Measurements from ENCODE around the gene DDX31.

Gene DDX31

DNA sequence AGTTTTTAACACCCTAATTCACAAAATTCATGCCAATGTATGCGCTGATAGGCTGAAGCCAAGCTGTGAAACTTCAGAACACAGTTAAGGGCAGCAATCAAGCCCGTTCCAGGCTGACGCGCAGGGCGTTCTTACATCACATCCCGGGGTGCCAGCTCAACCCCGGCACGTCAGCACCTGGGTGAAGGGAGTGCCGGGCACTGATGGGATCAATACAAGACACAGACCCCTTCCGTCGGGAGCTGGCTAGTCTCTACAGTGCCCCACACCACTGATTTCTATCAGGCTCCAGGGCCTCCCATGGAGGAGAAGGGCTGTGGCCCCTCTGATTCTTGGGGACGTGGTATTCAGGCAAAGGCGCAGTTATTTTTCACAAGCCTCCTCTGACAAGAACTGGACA, 75.4 kb downstream of the DDX31 start:
- no peak for DNase-seq (ENCODE audit: low read depth)

DNA sequence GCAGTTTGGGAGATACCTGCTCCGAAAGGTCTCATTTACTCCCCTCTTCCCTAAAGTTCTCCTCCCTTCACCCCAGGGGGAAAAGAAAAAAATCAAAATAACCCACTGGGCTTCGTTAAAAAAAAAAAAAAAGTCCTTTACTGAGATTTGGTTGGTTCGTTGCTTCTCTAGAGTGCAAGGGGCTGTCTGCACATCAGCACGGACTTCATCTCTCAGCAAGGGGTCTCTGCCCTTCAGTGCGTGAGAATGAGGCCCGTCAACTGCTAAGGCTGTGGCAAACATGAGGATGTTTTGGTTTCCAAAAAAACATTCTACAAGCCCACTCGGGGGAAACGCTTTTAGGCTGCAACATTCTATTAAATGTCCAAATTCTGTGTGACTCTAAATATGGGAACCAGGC, 77.3 kb downstream of the DDX31 start:
- no peak for DNase-seq (ENCODE audit: low read depth)

DNA sequence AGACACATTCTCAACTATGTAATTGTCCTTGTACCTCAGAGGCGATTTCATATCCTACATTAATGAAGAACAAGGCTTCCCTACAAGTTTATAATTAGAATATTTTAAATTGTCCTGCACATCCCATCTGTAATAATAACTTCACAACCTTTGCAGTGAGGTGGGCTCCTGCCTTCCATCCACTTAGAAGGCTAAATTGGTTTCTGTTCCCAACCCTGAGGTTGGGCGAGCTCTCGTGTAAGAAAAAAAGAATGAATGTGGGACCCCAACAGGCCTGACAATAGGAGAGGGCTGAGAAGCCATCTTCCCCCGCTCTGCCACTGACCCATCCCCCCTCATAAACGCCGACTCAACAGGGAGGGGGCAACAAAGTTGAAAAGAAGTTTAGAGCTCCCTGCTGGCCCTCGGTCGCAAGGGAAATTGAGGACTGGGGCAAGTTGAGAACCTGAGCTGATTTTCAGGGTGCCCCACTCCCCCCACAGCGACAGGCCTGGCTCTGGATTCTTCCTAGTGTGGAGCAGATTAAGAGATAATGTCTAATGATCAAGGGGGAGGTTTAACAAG, 78.0 kb downstream of the DDX31 start:
- no peak for DNase-seq (ENCODE audit: low read depth)

DNA sequence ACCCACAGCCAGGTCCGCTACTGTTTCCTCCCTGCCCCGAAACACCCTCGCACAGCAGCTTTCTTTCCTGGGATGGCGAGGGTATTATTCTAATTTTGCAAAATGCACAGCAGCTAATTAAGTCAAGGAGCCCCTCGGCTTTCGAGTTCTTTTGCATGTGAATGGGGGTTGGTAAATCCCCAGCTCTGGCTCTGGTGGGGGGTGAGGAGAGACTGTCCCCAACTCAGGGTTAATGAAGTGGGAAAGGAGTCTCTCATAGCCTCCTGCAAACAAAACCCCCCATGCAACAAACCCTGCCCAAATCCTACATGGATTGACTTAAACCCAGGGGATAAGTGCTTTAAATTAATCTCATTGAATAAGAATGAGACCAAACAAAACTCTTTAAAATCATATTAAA, 78.5 kb downstream of the DDX31 start:
- DNase-seq (ENCODE audit: low read depth): no peak

DNA sequence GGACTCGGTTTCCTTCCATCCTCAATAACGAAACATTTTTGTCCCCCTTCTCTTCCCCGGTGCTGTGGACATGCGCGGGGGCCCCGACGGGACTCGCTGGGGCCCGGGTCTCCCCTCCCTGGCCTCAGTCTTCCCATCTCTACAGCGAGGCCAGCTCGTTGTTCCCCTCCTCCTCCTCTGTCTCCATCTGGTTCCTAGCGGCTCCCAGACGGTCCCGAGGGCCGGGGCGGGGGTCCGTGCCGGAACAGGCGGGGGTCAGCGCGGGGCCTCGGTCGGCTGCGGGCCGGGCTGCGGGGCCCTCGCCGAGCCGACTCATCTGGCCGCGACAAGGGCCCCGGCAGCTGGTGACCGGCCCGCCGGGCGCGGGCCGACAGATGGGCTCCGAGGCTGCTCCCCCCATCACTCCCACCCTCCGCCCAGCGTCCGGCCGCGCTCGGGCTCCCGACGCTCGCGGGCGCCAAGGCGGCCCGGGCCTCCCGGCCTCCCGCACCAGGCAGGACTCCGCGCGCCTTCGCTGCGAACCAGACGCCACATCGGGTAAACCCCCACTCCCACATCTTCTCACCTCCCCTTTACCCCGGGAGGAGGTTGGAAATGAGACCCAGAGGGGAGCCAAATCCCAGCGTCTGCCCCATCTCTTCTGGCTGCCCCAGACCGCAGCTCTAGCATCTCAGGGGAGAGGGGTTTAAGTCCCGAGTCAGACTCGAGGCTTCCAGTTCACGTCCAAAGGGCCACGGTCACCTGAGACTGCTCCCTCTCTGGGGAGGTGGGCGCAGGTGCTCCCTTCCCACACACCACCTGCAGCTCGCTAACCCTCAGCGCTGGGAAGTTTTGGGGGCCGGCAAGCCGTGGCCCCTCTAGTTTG, 79.2 kb downstream of the DDX31 start:
- no peak for DNase-seq (ENCODE audit: low read depth)

DNA sequence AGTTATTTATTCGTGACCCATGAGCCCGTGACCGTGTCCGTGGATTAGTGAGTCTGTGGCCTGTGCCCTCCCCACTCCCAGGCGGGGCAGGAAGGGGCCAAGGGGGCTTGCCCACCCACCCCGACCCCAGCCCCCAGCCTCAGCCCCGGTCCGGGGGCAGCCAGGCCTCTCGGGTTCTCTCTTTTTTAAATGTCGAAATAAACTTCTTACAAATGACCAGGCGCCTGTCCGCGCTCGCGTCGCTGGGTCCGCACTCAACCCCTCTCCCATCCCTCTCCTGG, 79.8 kb downstream of the DDX31 start:
- no peak for DNase-seq (ENCODE audit: low read depth)

DNA sequence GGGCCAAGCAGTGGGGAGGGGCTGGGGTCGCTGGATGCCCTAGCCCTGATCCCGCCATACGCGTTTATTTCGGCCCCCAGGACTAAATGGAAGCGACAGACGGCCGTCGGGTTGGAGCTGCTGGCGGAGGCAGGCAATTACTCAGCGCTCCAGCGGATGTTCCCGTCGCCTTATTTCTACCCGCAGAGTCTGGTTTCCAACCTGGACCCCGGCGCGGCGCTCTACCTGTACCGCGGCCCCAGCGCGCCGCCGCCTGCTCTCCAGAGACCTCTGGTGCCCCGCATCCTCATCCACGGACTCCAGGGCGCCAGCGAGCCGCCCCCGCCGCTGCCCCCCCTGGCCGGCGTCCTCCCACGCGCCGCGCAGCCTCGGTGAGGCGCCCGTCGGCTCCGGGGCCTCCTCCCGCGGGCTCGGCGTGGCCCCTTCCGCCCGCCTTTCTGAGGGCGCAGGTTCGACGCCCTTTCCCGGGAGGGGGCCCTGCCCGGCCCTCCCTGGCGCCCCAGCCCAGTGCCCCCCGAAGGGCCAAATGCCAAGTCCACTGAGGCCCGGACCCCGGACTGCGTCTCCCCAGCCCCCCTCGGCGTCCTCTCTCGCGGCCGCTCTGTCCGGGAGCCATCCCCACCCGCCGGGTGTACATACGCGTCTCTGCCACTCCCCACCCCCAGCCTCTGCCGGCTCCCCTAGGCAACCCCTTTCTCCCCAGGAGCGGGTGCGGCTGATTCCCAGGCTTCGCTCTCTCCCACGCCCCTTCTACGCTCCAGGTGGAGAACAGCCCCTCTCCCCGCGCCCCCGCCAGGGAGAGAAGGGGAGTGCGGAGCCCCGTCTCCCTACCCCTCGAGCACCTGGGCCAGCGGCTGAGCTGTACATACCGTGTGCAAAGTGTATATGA, 80.4 kb downstream of the DDX31 start:
- no peak for DNase-seq (ENCODE audit: low read depth)

DNA sequence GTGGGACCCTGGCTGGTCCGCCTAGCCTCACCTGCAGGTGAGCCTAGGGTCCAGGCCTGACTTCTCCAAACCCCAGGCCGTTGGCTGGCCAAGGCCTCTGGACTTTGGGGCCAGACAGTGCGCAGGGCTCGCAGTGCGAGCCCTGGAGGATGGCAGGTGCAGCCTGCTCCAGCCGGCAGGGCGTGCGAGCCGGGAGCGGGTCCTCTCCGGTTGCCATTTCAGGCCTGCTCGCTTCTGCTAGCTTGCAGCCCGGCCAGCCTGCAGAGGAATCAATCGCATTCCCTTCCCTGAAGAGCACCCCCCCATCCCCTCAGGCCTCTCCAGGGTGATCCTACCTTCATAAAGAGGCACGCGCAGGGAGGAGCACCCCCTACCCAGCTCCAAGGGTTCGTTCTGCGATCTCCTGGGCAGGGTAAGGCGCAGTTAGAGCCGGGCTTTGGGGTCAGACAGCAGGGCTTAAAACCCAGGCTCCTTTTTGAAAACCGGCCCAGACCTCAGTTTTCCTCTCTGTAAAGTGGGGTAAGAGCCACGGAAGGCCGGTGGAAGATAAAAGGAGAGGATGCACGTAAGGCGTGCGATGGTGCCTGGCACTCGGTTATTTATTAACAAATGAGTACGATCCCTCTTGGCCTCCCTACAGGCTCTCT, 81.2 kb downstream of the DDX31 start:
- DNase-seq (ENCODE audit: low read depth): no peak

DNA sequence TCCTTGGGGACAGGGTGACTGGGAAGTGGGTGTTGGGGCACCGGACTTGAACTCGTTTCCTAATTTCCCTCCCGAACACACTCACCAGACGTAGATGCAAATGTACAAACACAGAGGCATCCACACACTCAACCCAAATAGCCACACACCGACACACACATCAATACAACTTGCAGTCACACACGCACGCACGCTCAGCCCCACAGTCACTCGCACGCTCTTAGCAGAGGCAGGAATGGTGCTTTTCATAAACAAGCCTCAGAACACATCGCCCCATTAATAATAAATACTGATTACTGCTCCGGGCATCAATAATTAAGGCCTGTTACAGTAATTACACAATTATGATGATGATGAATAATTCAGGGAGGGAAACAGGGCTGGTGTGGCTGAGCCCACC, 81.7 kb downstream of the DDX31 start:
- DNase-seq (ENCODE audit: low read depth): no peak

DNA sequence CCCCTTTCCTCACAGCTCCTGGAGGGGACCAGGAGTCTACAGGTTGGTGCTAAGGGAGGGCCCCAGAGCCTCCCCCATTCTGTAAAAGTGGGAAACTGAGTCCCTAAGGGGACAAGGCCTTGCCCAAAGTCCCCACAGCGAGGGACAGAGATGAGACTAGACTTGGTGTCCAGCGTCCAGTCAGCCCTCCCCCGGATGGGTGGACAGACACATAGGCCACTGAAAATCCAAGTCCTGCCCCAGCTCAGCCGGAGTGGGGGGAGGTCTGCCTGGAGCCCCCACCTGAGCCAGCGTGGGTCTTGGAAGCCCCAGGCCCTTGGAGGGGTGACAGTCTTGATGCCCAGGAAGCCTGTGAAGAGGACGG, 82.2 kb downstream of the DDX31 start:
- no peak for DNase-seq (ENCODE audit: low read depth)

DNA sequence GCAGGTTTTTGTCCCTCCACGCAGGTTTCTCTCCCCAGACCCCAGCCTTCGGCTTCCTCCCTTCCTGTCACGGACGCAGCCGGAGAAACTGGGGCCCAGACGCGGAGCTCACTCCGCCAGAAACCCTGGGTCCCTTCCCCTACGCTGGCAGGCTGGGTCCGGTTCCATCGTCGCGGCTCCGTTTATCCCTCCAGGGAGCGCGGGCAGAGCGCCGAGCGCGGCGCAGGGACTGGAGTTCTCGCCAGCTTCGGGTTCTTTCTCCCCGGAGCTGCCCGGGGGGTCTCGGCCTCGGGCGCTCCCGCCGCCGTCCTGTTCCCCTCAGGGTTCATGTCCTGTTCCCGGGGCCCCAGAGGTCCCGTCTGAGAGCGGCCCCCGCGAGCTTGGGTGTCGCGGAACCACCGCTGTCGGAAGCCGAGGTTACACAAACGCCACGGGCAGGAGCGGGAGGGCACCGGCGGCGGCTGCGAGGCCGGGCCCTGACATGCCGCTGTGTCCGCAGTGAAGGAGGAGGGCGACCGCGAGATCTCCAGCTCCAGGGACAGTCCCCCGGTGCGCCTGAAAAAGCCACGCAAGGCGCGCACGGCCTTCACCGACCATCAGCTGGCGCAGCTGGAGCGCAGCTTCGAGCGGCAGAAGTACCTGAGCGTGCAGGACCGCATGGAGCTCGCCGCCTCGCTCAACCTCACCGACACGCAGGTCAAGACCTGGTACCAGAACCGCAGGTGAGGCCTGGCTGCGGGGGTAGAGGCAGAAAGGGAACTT, 82.8 kb downstream of the DDX31 start:
- no peak for DNase-seq (ENCODE audit: low read depth)

DNA sequence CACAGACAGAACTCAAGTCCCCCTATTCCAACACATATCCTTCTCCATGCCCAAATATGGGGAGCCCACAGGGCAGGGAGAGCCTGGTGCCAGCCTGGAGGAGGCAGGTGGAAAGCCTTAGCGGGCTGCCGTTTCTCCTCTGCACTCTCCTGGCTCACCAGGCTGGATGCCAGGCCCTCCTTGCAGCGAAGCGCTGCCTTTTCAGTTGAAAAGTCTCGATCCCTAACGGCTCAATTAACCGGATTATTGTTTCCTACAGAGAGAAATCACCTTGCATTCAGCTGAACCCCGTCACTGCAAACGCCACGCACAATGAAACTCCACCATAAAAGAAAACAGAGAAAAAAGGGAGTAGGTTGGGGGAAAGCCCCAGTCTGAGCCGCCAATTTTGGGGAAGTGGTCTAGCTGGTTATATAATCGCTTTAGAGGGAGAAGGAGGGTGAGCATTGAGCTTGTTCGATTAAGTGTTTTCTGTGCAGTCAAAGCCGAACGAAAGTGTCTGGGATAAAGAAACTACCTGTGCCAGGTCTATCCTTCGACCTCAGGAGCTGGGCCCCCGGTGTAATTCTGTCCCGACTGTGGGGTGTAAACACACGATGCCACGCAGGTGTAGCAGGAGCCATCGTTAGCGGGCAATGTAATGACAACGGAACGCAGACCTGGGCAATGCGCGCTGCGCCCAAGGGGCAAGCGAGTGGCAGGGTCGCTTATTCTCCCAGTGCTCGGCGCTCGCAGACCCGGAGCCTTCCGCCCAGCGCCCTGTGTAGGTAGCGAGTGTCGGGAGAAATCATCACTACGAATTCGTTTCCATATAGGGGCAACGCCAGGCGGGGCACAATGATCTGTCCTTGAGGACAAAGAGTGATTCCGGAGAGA, 83.6 kb downstream of the DDX31 start:
- DNase-seq (ENCODE audit: low read depth): no peak

DNA sequence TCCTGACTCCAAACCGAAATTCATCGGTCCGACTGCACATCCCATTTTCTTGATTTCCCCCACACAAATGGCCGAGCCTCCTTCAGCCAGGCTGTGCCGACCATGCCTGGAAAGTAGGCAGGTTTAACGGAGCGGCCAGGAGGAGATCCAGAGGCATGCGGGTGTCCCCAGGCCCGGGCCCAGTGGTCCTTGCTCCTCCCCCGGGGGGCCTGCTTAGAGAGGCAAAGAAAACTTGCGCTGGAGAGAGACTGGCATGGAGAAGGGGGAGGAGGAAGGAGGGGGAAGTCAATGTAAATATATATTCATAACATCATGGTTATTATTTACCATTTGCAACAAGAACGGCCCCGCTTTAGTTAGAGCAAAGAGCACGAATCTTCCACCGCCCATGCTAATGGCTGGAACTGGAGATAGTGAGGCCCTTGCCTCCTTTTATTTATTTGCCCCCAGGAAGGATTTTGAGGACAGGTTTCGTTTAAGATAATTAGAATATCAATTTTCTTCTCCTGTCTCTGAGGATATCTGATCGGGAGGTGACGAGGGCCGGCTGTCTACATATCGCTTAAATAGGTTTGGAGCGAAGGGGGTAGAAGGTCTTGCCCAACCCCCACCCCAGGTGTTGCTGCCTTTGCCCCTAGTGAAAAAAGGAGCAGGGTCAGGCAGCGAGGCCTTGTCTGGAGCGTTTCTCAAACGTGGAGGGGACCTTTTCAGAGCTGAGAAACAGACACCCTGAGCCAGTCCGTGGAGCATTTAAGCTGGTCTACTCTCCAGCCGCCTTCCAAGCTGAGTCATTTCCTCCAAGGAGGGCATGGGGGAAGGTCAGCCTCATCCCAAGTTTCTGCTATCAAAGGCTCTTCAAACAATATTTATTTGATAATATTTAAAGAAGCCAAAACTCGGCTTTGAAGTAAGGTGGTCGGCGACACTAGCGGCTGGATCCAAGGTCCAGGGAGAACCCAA, 84.9 kb downstream of the DDX31 start:
- DNase-seq (ENCODE audit: low read depth): no peak

DNA sequence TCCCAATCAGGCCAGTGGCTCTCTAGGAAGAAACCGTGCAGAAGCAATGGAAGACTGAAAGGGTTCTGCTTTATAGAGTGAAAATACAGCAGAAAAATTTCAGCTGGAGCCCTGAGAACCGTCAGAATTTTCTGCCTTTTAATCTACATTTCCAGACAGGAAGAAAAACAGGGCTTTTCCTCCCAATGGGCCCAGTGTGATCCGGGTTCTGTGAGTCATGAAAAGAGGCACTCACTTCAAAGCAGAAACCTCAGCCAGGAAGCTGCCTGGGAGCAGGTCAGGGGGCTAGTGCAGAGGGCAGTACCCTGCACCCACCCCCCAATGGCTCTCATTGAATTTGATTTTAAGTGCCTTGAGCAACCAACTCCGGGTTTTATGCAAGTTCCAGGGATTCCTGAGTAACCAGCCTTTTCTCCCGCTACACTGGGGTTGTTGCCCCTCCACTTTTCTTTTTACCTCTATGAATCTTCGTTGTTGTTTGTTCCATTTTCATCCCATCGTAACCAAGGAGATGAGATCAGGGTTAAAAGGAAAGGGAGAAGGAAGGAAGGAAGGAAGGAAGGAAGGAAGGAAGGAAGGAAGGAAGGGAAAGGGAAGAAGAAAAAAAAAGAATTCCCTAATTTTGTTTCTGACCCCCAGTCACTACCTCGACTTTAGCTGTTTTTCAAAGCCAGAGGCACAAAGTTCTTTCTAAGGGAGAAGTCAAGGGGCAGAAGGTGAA, 86.0 kb downstream of the DDX31 start:
- DNase-seq (ENCODE audit: low read depth): no peak

DNA sequence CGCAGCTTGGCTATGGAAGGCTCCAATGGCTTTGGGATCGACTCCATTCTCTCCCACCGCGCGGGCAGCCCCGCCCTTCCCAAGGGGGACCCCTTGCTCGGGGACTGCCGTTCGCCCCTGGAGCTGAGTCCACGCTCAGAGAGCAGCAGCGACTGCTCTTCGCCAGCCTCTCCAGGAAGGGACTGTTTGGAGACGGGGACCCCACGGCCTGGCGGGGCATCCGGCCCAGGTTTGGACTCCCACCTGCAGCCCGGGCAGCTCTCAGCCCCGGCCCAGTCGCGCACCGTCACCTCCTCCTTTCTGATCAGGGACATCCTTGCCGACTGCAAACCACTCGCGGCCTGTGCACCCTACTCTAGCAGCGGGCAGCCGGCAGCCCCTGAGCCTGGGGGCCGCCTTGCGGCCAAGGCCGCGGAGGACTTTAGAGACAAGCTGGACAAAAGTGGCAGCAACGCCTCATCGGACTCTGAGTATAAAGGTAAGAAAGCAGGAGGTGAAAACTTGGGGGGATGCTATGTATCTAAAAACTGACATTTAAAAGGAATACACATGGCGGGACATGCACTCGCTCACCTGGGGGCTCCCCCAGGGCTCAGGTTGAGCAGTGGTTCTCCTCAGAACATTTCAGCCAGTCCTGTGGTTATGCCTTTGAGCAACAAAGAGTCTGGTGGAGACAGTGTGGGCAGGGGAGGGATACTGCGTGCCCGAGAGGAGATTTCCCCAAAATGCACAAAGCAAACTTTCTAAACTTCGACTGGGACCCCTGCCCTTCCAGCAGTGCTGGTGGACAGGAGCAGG, 86.8 kb downstream of the DDX31 start:
- DNase-seq (ENCODE audit: low read depth): no peak

DNA sequence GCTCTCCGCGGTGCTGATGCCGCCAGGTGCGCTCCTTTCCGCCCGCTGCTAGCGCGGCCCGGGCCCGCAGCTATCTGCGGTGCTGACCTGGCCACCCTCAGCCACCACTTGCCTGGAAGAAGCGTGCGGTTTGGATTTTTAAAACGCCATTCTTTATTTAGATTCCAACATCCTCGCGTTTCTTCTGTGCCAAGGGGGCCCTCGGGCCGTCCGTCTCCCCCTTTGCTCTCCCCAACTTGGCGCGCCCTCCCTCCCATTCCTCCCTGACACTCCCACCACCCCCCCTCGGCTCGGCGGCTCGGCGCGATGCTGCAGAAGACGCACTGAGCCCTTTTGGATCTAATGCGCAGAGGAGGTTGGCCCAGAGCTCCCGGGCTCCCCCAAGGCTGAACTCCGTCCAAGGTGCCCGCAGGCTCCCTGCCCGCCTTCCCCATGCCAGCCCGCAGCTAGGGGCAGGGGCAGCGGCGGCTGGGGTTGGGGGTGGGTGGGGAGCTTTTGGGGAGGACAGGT, 87.5 kb downstream of the DDX31 start, which contains the start of gene BARHL1:
TSS of gene BARHL1 (plus strand) at position 331 of the 510 bp plus-strand sequence. CDS start 192 bp downstream, outside the sequence.
- DNase-seq (ENCODE audit: low read depth): no peak

DNA sequence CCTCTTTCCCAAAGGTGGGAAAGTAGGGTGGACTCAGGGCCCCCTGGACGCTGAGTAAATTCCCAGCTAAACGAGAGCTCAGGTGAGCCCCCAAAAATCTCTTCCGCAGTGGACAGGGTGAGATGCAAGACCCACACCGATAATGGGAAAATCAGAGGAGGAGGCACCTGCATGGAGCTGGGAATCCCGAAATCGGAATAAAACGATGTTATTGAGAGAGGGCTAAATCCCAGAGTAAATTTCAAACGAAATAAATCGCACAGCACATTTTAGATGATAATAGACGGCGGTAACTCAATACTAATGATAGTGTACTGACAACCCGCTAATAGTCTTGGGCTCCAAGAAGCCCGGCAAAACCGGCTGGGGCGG, 90.4 kb downstream of the DDX31 start:
- DNase-seq (ENCODE audit: low read depth): no peak

DNA sequence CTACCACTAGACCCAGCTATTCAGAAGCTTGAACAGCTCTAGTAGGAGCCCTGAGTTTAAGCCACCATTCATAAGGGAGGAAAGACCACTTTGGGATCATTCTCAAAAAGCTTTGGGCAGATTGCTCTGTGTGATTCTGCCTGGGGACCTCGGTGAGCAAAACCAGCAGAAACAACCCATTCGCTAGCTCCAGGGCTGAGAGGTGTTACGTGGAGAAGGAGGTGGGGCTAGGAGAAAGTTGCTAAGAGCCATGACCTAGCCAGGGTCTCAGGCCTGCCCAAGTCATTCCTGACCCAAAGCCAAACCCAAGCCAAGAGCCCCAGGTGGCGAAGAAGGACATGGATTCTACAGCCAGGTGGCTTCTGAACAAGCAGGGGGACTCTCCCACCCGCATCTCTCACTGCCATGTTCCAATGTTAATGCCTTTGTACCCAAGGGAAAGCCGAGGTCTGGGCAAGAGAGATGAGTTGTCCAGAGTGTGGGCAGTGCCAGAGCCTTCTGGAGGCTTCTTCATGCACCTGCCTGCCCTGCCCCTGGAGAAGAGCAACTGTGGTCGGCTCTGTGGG, 91.3 kb downstream of the DDX31 start:
- no peak for DNase-seq (ENCODE audit: low read depth)
